ENCODE results near the gene RNF166.

- TF ChIP-seq REST (IDR thresholded peaks at IDR 0.05; ENCODE audit: insufficient read depth in 1 of 2, low read depth in 2 of 2, low read length in 2 of 2) (no peak), SIN3A (IDR thresholded peaks at IDR 0.05; ENCODE audit: borderline replicate concordance, insufficient read depth, low read length) (no peak), POLR2AphosphoS5 (IDR thresholded peaks at IDR 0.05; ENCODE audit: low read depth, low read length) (no peak)
Observed at GRCh38 chr16:88700322-88700635, 5.9 kb downstream of the RNF166 start.

Data from PFSK-1 (cell line).